DMS114 treated with DMSO at 0.1 percent for 48 hours (cell line): Measurements from ENCODE around the gene CABP7.

Experiments
- DNase-seq: peaks from one replicate; lab custom pipeline; 2025; ENCODE audit not compliant: unreplicated experiment; lab: John Stamatoyannopoulos, UW

The CABP7 gene

DNA sequence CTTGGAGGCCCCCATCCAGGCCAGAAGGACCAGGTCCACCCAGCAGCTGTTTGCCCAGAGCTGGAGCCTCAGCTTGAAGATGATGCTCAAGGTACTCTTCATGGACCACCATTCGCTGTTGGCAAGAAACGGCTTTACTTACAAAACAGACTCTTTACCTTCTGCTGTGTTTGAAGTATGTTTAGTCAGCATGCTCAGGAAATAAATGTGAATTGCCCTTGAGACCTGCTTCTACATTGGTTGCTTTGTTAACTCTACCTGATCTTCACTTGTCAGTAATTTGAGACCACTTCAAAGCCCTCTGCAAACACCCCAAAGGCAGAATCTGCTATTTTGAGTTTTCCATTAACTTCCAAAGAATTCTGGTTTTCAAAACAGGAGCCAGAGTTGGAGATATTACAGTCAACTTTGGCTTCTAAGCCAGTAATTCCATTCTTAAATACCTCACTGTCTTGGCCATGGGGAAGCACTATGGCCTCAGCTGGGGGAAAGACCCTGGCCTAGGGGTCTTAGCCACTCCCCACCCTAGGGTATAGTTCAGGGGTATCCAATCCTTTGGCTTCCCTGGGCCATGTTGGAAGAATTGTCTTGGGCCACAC is 50.0 kb downstream of the CABP7 start:
- no peak for DNase-seq

GRCh38 chr22:29772170-29772641 is 52.4 kb downstream of the CABP7 start:
- DNase-seq: peak; percentile 41

GRCh38 chr22:29773233-29773632 is 53.4 kb downstream of the CABP7 start:
- no peak for DNase-seq

GRCh38 chr22:29780220-29780619 is 60.4 kb downstream of the CABP7 start:
- no peak for DNase-seq

DNA sequence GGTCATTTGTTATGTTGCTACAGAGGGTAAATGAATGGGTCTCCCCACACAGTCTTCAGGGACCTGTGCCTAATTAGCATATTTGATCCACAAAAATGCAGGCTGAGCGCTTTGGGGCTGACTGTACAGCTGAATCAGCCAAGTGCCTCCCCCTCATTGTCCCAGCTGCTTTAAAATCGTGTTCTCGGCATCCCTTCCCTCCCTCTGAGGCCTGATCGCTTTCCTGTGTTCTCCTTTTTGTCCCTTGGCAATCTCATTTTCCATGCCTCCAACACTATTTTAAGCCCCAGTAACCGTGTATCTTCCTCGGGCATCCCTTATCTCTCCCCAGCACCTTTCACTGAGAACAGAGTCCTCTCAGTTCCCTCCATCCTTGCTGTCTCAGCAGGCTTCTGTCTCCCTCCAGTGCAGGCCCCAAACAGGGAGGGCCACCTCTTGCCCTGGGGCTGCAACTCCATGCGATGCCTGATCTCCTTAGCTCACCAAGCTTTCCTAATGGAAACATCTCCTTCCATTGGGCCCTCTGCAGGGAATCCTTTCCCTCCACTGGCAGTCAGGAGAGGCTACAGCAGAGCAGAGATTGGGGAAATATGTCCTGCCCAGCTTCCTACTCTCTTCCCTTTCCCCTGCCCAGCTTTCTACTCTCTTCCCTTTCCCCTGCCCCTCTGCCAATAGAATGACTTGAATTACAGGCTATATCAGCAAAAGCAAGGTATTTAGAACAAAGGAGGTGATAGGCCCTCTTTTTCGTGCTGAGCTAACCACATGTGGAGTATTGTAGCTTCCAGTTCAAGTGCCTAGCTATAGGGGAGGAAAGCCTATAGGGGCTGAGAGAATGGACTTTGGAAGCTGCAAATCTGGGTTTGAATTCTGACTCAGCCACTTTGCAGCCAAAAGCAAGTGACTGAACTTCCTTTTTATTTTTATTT is 61.2 kb downstream of the CABP7 start:
- DNase-seq: no peak
